Measurements from ENCODE around the gene ZFPM1. TPM values are rescaled to one million over a fixed set of nuclear protein-coding genes. Genes with fewer than 3 reads are reported as not detected.

The ZFPM1 gene
- total and polyA plus RNA-seq, 4 donors = 0.57 to 9.0 (median 2.8) TPM

DNA sequence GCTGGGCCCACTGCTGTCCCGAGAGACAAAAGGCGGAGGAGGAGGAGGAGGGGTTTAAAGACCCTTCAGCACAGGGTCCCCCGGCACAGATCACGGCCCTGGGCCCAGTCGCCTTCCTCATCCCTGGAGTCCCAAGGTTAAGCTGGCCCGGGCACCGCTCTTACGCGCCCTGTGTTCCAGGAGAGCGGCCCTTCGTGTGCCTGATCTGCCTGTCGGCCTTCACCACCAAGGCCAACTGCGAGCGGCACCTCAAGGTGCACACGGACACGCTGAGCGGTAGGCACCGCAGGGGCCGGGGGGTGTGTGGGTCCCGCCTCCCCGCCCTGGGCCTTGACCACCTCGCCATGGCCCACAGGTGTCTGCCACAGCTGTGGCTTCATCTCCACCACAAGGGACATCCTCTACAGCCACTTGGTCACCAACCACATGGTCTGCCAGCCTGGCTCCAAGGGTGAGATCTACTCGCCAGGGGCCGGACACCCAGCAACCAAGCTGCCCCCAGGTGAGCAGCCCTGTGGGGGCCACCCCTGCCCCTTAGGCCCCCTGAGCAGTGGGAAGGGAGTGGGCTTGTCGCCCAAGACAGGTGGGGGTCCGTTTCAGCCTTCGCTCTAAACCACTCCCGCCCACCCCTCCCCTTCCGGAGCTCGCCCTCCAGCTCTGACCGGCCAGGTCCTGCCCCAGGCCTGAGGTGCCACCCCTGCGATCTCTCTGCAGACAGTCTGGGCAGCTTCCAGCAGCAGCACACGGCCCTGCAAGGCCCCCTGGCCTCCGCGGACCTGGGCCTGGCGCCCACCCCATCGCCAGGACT lies 79.6 kb downstream of the ZFPM1 start:
- peaks cover 0 to 5% (median 2%) of the 10 kb centered on the region in 4 donors for H3K36me3 ChIP-seq (ENCODE audit: control insufficient read depth in 4 of 4, insufficient read depth in 4 of 4, low read length in 4 of 4)
- no peak for DNase-seq
- no peaks in the 10 kb centered on the region for H3K27me3 ChIP-seq (ENCODE audit: control insufficient read depth in 3 of 3, insufficient read depth in 3 of 3, low read length in 2 of 3)
- TF ChIP-seq CTCF (IDR thresholded peaks at IDR 0.05; ENCODE audit: control extremely low read depth, extremely low read depth) = no peak
- ATAC-seq (ENCODE audit: insufficient read depth, low FRiP score) = no peak
- H3K4me3 ChIP-seq = no peak overlapping the region
- no peak overlapping the region for H3K9ac ChIP-seq (ENCODE audit: insufficient read depth in 1 of 2, low read length in 2 of 2)
- peak overlapping the region in 1 of 2 donors; percentile 41 for H3K27ac ChIP-seq (ENCODE audit: low read depth in 1 of 2, low read length in 1 of 2)
- WGBS, 2 donors = 85 to 89% methylated on average over 37 of the region's 37 CpGs
- H3K4me1 ChIP-seq (ENCODE audit: control insufficient read depth in 5 of 5, insufficient read depth in 5 of 5, low read length in 5 of 5) = peaks cover 0 to 18% (median 14%) of the 10 kb centered on the region in 5 donors
- H3K9me3 ChIP-seq (ENCODE audit: control insufficient read depth in 4 of 4, insufficient read depth in 3 of 4, low read length in 3 of 4) = no peaks in the 10 kb centered on the region

DNA sequence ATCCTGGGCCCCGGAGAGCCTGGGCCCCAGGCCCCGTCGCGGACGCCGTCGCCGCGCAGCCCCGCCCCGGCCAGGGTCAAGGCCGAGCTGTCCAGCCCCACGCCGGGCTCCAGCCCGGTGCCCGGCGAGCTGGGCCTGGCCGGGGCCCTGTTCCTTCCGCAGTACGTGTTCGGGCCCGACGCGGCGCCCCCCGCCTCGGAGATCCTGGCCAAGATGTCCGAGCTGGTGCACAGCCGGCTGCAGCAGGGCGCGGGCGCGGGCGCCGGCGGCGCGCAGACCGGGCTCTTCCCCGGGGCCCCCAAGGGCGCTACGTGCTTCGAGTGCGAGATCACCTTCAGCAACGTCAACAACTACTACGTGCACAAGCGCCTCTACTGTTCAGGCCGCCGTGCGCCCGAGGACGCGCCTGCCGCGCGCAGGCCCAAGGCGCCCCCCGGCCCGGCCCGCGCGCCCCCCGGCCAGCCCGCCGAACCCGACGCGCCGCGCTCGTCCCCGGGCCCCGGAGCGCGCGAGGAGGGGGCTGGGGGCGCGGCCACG lies 80.4 kb downstream of the ZFPM1 start:
- H3K4me3 ChIP-seq = peak overlapping the region; percentile 52
- H3K4me1 ChIP-seq (ENCODE audit: control insufficient read depth in 5 of 5, insufficient read depth in 5 of 5, low read length in 5 of 5) = peaks cover 0 to 14% (median 13%) of the 10 kb centered on the region in 5 donors
- H3K27me3 ChIP-seq (ENCODE audit: control insufficient read depth in 3 of 3, insufficient read depth in 3 of 3, low read length in 2 of 3) = peaks cover 0 to 4% (median under 1%) of the 10 kb centered on the region in 3 donors
- 36 to 60% methylated on average over 56 to 79 of the region's 79 CpGs for WGBS, 2 donors
- ATAC-seq (ENCODE audit: insufficient read depth, low FRiP score) = no peak
- H3K9ac ChIP-seq (ENCODE audit: insufficient read depth in 1 of 2, low read length in 2 of 2) = no peak overlapping the region
- DNase-seq = peak; percentile 56 to 77 (median 74)
- peaks cover 0 to 5% (median 2%) of the 10 kb centered on the region in 4 donors for H3K36me3 ChIP-seq (ENCODE audit: control insufficient read depth in 4 of 4, insufficient read depth in 4 of 4, low read length in 4 of 4)
- H3K9me3 ChIP-seq (ENCODE audit: control insufficient read depth in 4 of 4, insufficient read depth in 3 of 4, low read length in 3 of 4) = no peaks in the 10 kb centered on the region
- TF ChIP-seq CTCF (IDR thresholded peaks at IDR 0.05; ENCODE audit: control extremely low read depth, extremely low read depth) = no peak
- H3K27ac ChIP-seq (ENCODE audit: low read depth in 1 of 2, low read length in 1 of 2) = peak overlapping the region in 1 of 2 donors; percentile 51

GRCh38 chr16:88533932-88534637 lies 81.0 kb downstream of the ZFPM1 start:
- Histone ChIP-seq H3K9me3 (ENCODE audit: control insufficient read depth in 4 of 4, insufficient read depth in 3 of 4, low read length in 3 of 4) (peaks cover 0 to 1% (median 0%) of the 10 kb centered on the region in 4 donors), H3K9ac (ENCODE audit: insufficient read depth in 1 of 2, low read length in 2 of 2) (no peak overlapping the region), H3K27ac (ENCODE audit: low read depth in 1 of 2, low read length in 1 of 2) (peak overlapping the region; percentile 87 to 94), H3K4me3 (peak overlapping the region; percentile 95), H3K27me3 (ENCODE audit: control insufficient read depth in 3 of 3, insufficient read depth in 3 of 3, low read length in 2 of 3) (peaks cover 0 to 10% (median 5%) of the 10 kb centered on the region in 3 donors), H3K4me1 (ENCODE audit: control insufficient read depth in 5 of 5, insufficient read depth in 5 of 5, low read length in 5 of 5) (peaks cover 0 to 14% (median 13%) of the 10 kb centered on the region in 5 donors), H3K36me3 (ENCODE audit: control insufficient read depth in 4 of 4, insufficient read depth in 4 of 4, low read length in 4 of 4) (peaks cover 0 to 5% (median 2%) of the 10 kb centered on the region in 4 donors)
- DNase-seq (peak; percentile 78 to 87 (median 84)), ATAC-seq (ENCODE audit: insufficient read depth, low FRiP score) (peak; percentile 63)
- WGBS, 2 donors = 7 to 22% methylated on average over 55 to 114 of the region's 114 CpGs
- no peak for TF ChIP-seq CTCF (IDR thresholded peaks at IDR 0.05; ENCODE audit: control extremely low read depth, extremely low read depth)

Data from lung (tissue), 12 donors.